Measurements from ENCODE around the gene IRF2BP2.

Gene IRF2BP2

GRCh38 chr1:234610061-234610665 is at the start of gene IRF2BP2:
IRF2BP2 (minus strand) TSS chr1:234610178; CDS start chr1:234609494, 684 bp downstream.
- DNase-seq, result peak; percentile 84
- in situ Hi-C loops (cut with HindIII; ENCODE audit: low pct_ligation_motif_present, low pct_unique_long_range_greater_than_20kb, low sequenced_read_pairs), result no loop called here

- in situ Hi-C loops (cut with HindIII; ENCODE audit: low pct_ligation_motif_present, low pct_unique_long_range_greater_than_20kb, low sequenced_read_pairs), result no loop called here
- peak; percentile 80 for DNase-seq
Measured at GRCh38 chr1:234659538-234659937, 49.6 kb upstream of the IRF2BP2 start.

- DNase-seq, result peak; percentile 6
- in situ Hi-C loops (cut with HindIII; ENCODE audit: low pct_ligation_motif_present, low pct_unique_long_range_greater_than_20kb, low sequenced_read_pairs), result no loop called here
Measured at GRCh38 chr1:234658138-234658537, 48.2 kb upstream of the IRF2BP2 start.

GRCh38 chr1:234656944-234657654 is 47.1 kb upstream of the IRF2BP2 start:
- peak; percentile 64 for DNase-seq
- in situ Hi-C loops (cut with HindIII; ENCODE audit: low pct_ligation_motif_present, low pct_unique_long_range_greater_than_20kb, low sequenced_read_pairs), result no loop called here

- no peak for DNase-seq
- in situ Hi-C loops (cut with HindIII; ENCODE audit: low pct_ligation_motif_present, low pct_unique_long_range_greater_than_20kb, low sequenced_read_pairs), result no loop called here
Measured at GRCh38 chr1:234656070-234656895, 46.3 kb upstream of the IRF2BP2 start.

GRCh38 chr1:234655328-234656069 is 45.5 kb upstream of the IRF2BP2 start:
- no peak for DNase-seq
- in situ Hi-C loops (cut with HindIII; ENCODE audit: low pct_ligation_motif_present, low pct_unique_long_range_greater_than_20kb, low sequenced_read_pairs), result no loop called here

GRCh38 chr1:234654002-234654733 is 44.2 kb upstream of the IRF2BP2 start:
- in situ Hi-C loops (cut with HindIII; ENCODE audit: low pct_ligation_motif_present, low pct_unique_long_range_greater_than_20kb, low sequenced_read_pairs), result no loop called here
- DNase-seq, result no peak

GRCh38 chr1:234649432-234650081 is 39.6 kb upstream of the IRF2BP2 start:
- in situ Hi-C loops (cut with HindIII; ENCODE audit: low pct_ligation_motif_present, low pct_unique_long_range_greater_than_20kb, low sequenced_read_pairs), result no loop called here
- DNase-seq, result no peak

- in situ Hi-C loops (cut with HindIII; ENCODE audit: low pct_ligation_motif_present, low pct_unique_long_range_greater_than_20kb, low sequenced_read_pairs), result no loop called here
- DNase-seq, result no peak
Measured at GRCh38 chr1:234647758-234648157, 37.8 kb upstream of the IRF2BP2 start.

- in situ Hi-C loops (cut with HindIII; ENCODE audit: low pct_ligation_motif_present, low pct_unique_long_range_greater_than_20kb, low sequenced_read_pairs), result no loop called here
- DNase-seq, result no peak
Measured at GRCh38 chr1:234647245-234647644, 37.3 kb upstream of the IRF2BP2 start.

- in situ Hi-C loops (cut with HindIII; ENCODE audit: low pct_ligation_motif_present, low pct_unique_long_range_greater_than_20kb, low sequenced_read_pairs), result no loop called here
- no peak for DNase-seq
Measured at GRCh38 chr1:234645964-234646363, 36.0 kb upstream of the IRF2BP2 start.

- in situ Hi-C loops (cut with HindIII; ENCODE audit: low pct_ligation_motif_present, low pct_unique_long_range_greater_than_20kb, low sequenced_read_pairs), result no loop called here
- DNase-seq, result no peak
Measured at GRCh38 chr1:234645474-234645953, 35.5 kb upstream of the IRF2BP2 start.

GRCh38 chr1:234644928-234645327 is 35.0 kb upstream of the IRF2BP2 start:
- in situ Hi-C loops (cut with HindIII; ENCODE audit: low pct_ligation_motif_present, low pct_unique_long_range_greater_than_20kb, low sequenced_read_pairs), result no loop called here
- DNase-seq, result no peak

- DNase-seq, result no peak
- in situ Hi-C loops (cut with HindIII; ENCODE audit: low pct_ligation_motif_present, low pct_unique_long_range_greater_than_20kb, low sequenced_read_pairs), result no loop called here
Measured at GRCh38 chr1:234643850-234644134, 33.8 kb upstream of the IRF2BP2 start.

GRCh38 chr1:234643111-234643849 is 33.3 kb upstream of the IRF2BP2 start:
- in situ Hi-C loops (cut with HindIII; ENCODE audit: low pct_ligation_motif_present, low pct_unique_long_range_greater_than_20kb, low sequenced_read_pairs), result no loop called here

GRCh38 chr1:234642428-234642827 is 32.5 kb upstream of the IRF2BP2 start:
- in situ Hi-C loops (cut with HindIII; ENCODE audit: low pct_ligation_motif_present, low pct_unique_long_range_greater_than_20kb, low sequenced_read_pairs), result no loop called here
- no peak for DNase-seq

More at GRCh38 chr1:234643111-234643849, 33.3 kb upstream of the IRF2BP2 start:
- no peak for DNase-seq

- in situ Hi-C loops (cut with HindIII; ENCODE audit: low pct_ligation_motif_present, low pct_unique_long_range_greater_than_20kb, low sequenced_read_pairs), result no loop called here
- DNase-seq, result no peak
Measured at GRCh38 chr1:234639961-234640360, 30.0 kb upstream of the IRF2BP2 start.
